Keratinocyte (primary cell): ENCODE results near the gene KRT34.

ENCODE experiments used
- CTCF ChIP-seq, 3 experiments: IDR thresholded peaks in 1 of 3; conservative IDR thresholded peaks in 1 of 3; optimal IDR thresholded peaks in 1 of 3; 2 replicates in 2 of 3; 3 replicates in 1 of 3; pipeline versions ENCODE3 to v1.5.1; 2011; ENCODE audit warnings: low read length in 3 of 3, mild to moderate bottlenecking in 3 of 3, moderate library complexity in 2 of 3, control low read depth in 1 of 3, inconsistent platforms in 1 of 3; ENCODE audit not compliant: insufficient read depth in 2 of 3; ENCODE audit errors: extremely low read depth in 1 of 3
- EZH2 ChIP-seq: IDR thresholded peaks from one replicate; pipeline ENCODE4 v1.6.1; 2012; ENCODE audit warnings: inconsistent platforms, mild to moderate bottlenecking, low read length, moderate library complexity

- TF ChIP-seq CTCF (optimal IDR thresholded peaks at IDR 0.05 in 1 of 3, IDR thresholded peaks at IDR 0.05 in 1 of 3, conservative IDR thresholded peaks at IDR 0.05 in 1 of 3; ENCODE audit: extremely low read depth in 1 of 3, insufficient read depth in 2 of 3, low read length in 3 of 3) (no peak), EZH2 (no peak)
Observed at GRCh38 chr17:41333098-41333497, 49.0 kb downstream of the KRT34 start.
